Caco-2 (cell line): ENCODE results near the gene MBOAT2. TPM values are rescaled to one million over a fixed set of nuclear protein-coding genes. Genes with fewer than 3 reads are reported as not detected.
"Not testable (repeated sequence)": the region's sequence is repeated elsewhere in the genome, so short reads cannot be mapped to it uniquely, and the experiment has no call there.

Experiments
- BruUV-seq: library from RNA; stranded (reverse); fragments of 400-500 nt; replicated peaks from 2 replicates; lab custom pipeline; 2021; lab: Mats Ljungman, UMichigan
- CTCF ChIA-PET: fragments of 300-600 bp; sonication (Branson Sonifier 250); formaldehyde crosslinking; loops from one replicate; lab custom pipeline; 2022; ENCODE audit warnings: antibody characterized with exemption; lab: Charles Lee
- POLR2A ChIA-PET: fragments of 300-600 bp; sonication (Branson Sonifier 250); formaldehyde crosslinking; loops from one replicate; lab custom pipeline; 2022; ENCODE audit warnings: antibody characterized with exemption; lab: Charles Lee
- DNase-seq, 2 experiments: peaks; one replicate each; pipeline versions ENCODE4 v3.0.0 to v3.0.0-alpha.2; 2020 to 2022
- H3K27me3 ChIP-seq: replicated peaks from 2 replicates; pipeline ENCODE4 v1.6.0; 2011; ENCODE audit warnings: low read length; ENCODE audit not compliant: control insufficient read depth, insufficient read depth
- H3K36me3 ChIP-seq: 2 replicates; pipeline ENCODE4 v1.5.1; 2011; ENCODE audit warnings: low read length; ENCODE audit not compliant: control insufficient read depth, insufficient read depth
- H3K4me1 ChIP-seq: fragments of 250-450 bp; sonication (Bioruptor Pico); 2 replicates; pipeline ENCODE4 v1.5.1; 2020; ENCODE audit warnings: mild to moderate bottlenecking
- H3K4me3 ChIP-seq: 2 replicates; pipeline ENCODE4 v1.5.1; 2011; ENCODE audit warnings: low read depth, mild to moderate bottlenecking, control low read depth, low read length
- H3K9me3 ChIP-seq: fragments of 250-450 bp; sonication (Bioruptor Pico); 2 replicates; pipeline ENCODE4 v1.5.1; 2020; ENCODE audit warnings: mild to moderate bottlenecking, moderate library complexity
- H3K27ac Mint-ChIP-seq: one replicate; pipeline ENCODE4 v1.8.0; 2022; ENCODE audit warnings: mixed read lengths; ENCODE audit not compliant: unreplicated experiment
- H3K27me3 Mint-ChIP-seq: one replicate; pipeline ENCODE4 v1.8.0; 2022; ENCODE audit warnings: mixed read lengths; ENCODE audit not compliant: insufficient read depth, unreplicated experiment
- H3K36me3 Mint-ChIP-seq: one replicate; pipeline ENCODE4 v1.8.0; 2022; ENCODE audit warnings: mild to moderate bottlenecking, mixed read lengths; ENCODE audit not compliant: insufficient read depth, unreplicated experiment
- H3K4me1 Mint-ChIP-seq: one replicate; pipeline ENCODE4 v1.8.0; 2022; ENCODE audit warnings: low read depth, mixed read lengths; ENCODE audit not compliant: unreplicated experiment
- H3K4me3 Mint-ChIP-seq: one replicate; pipeline ENCODE4 v1.8.0; 2022; ENCODE audit warnings: mild to moderate bottlenecking, moderate library complexity, mixed read lengths; ENCODE audit not compliant: unreplicated experiment
- H3K9me3 Mint-ChIP-seq: one replicate; pipeline ENCODE4 v1.8.0; 2022; ENCODE audit warnings: mixed read lengths; ENCODE audit not compliant: unreplicated experiment
- intact Hi-C: fragments of 100-400 bp; cut with micrococcal nuclease; formaldehyde crosslinking; loops from one replicate; pipeline ENCODE4 v1.10.0; 2022; ENCODE audit not compliant: unreplicated experiment
- total RNA-seq: library from RNA; stranded (reverse); gene quantifications from 2 replicates; pipeline ENCODE4 v1.2.3, GENCODE V29; 2022
- TF ChIP-seq, protein P1 (sequence below), 2 experiments: fragments of 200-600 bp in 1 of 2; IDR thresholded peaks; 1 replicate in 1 of 2; 2 replicates in 1 of 2; pipeline versions ENCODE4 v1.5.1 to v1.8.0; 2011 to 2022; ENCODE audit warnings: antibody characterized with exemption in 1 of 2, control low read depth in 1 of 2, inconsistent platforms in 1 of 2, low read depth in 1 of 2, low read length in 1 of 2, mild to moderate bottlenecking in 1 of 2, moderate library complexity in 1 of 2; ENCODE audit not compliant: insufficient read depth in 1 of 2, severe bottlenecking in 1 of 2, unreplicated experiment in 1 of 2

MBOAT2 gene
- total RNA-seq, 1 experiment from 2014 or later = 12.6 TPM

DNA sequence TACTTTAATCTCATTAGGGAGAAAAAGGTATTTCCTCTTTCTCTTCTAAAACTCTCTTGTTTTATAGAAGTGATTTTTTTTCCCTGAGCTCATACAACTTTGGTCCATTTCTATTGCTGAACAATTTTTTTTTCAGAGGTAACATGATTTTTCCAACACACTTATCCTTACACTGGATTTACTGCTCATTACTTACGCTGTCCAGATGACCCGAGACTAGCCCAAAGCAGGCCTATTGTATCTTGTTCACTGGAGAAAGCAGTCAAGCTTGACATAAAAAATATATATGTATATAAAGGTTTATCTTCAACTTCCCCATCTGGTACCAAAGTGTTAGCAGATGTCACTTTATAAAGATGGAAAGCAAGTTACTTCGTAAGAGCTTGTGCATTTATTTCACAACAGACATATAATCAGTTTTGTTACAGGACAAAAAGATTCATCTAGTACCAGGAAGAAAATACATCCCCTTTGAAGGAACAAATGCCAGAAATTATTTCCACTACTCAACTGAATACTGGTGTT, 95.7 kb downstream of the MBOAT2 start:
- CTCF ChIA-PET = no interaction called here
- no TSS peak for BruUV-seq
- no peaks in the 10 kb centered on the region for H3K27me3 ChIP-seq
- no peaks in the 10 kb centered on the region for H3K36me3 Mint-ChIP-seq
- H3K4me3 Mint-ChIP-seq = no peak overlapping the region
- no peak overlapping the region for H3K4me3 ChIP-seq
- H3K27me3 Mint-ChIP-seq = no peaks in the 10 kb centered on the region
- POLR2A ChIA-PET = no interaction called here
- H3K27ac Mint-ChIP-seq = no peak overlapping the region
- intact Hi-C loops = no loop called here
- H3K9me3 ChIP-seq = peaks cover 4% of the 10 kb centered on the region; the same call in 1 of the 2 replicates
- no peaks in the 10 kb centered on the region for H3K4me1 ChIP-seq
- no peaks in the 10 kb centered on the region for H3K4me1 Mint-ChIP-seq
- TF ChIP-seq, protein P1, sequence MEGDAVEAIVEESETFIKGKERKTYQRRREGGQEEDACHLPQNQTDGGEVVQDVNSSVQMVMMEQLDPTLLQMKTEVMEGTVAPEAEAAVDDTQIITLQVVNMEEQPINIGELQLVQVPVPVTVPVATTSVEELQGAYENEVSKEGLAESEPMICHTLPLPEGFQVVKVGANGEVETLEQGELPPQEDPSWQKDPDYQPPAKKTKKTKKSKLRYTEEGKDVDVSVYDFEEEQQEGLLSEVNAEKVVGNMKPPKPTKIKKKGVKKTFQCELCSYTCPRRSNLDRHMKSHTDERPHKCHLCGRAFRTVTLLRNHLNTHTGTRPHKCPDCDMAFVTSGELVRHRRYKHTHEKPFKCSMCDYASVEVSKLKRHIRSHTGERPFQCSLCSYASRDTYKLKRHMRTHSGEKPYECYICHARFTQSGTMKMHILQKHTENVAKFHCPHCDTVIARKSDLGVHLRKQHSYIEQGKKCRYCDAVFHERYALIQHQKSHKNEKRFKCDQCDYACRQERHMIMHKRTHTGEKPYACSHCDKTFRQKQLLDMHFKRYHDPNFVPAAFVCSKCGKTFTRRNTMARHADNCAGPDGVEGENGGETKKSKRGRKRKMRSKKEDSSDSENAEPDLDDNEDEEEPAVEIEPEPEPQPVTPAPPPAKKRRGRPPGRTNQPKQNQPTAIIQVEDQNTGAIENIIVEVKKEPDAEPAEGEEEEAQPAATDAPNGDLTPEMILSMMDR (IDR thresholded peaks at IDR 0.05; ENCODE audit: insufficient read depth in 1 of 2, low read depth in 1 of 2, low read length in 1 of 2, severe bottlenecking in 1 of 2, unreplicated experiment in 1 of 2) = no peak
- H3K36me3 ChIP-seq = no peaks in the 10 kb centered on the region
- peaks cover 40% of the 10 kb centered on the region for H3K9me3 Mint-ChIP-seq
- DNase-seq = no peak

DNA sequence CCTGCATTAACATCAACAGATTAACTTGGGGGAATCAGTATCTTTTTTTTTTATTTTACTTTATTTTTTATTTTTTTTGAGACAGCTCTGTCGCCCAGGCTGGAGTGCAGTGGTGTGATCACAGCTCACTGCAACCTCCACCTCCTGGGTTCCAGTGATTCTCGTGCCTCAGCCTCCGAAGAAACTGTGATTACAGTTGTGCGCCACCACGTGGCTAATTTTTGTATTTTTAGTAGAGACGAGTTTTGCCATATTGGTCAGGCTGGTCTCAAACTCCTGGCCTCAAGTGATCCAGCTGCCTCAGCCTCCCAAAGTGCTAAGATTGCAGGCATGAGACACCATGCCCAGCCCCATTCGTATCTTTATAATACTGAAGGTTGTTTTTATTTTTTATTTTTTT, 99.6 kb downstream of the MBOAT2 start:
- H3K36me3 ChIP-seq, BruUV-seq, intact Hi-C loops, H3K4me1 Mint-ChIP-seq, H3K27ac Mint-ChIP-seq, H3K4me3 Mint-ChIP-seq, H3K4me1 ChIP-seq, H3K27me3 ChIP-seq, CTCF ChIA-PET, POLR2A ChIA-PET, DNase-seq, H3K4me3 ChIP-seq, H3K36me3 Mint-ChIP-seq, H3K9me3 ChIP-seq, H3K27me3 Mint-ChIP-seq: not testable (repeated sequence)
- TF ChIP-seq, protein P1 (IDR thresholded peaks at IDR 0.05; ENCODE audit: insufficient read depth in 1 of 2, low read depth in 1 of 2, low read length in 1 of 2, severe bottlenecking in 1 of 2, unreplicated experiment in 1 of 2) = peak in 1 of 2 experiments; percentile 26
- peaks cover 17% of the 10 kb centered on the region for H3K9me3 Mint-ChIP-seq

DNA sequence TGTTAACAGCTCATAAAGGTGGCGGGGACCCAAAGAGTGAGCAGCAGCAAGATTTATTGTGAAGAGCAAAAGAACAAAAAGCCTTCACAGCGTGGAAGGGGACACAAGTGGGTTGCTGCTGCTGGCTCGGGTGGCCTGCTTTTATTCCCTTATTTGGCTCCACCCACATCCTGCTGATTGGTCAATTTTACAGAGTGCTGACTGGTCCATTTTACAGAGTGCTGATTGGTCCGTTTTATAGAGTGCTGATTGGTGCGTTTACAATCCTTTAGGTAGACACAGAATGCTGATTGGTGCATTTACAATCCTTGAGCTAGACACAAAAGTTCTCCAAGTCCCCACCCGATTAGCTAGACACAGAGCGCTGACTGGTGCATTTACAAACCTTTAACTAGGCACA, 100.7 kb downstream of the MBOAT2 start:
- H3K4me3 Mint-ChIP-seq, intact Hi-C loops, H3K27ac Mint-ChIP-seq, H3K27me3 Mint-ChIP-seq, H3K36me3 ChIP-seq, H3K4me1 ChIP-seq, POLR2A ChIA-PET, H3K9me3 ChIP-seq, CTCF ChIA-PET, H3K4me1 Mint-ChIP-seq, H3K27me3 ChIP-seq, DNase-seq, H3K36me3 Mint-ChIP-seq, BruUV-seq, H3K4me3 ChIP-seq: not testable (repeated sequence)
- peaks cover 17% of the 10 kb centered on the region for H3K9me3 Mint-ChIP-seq

DNA sequence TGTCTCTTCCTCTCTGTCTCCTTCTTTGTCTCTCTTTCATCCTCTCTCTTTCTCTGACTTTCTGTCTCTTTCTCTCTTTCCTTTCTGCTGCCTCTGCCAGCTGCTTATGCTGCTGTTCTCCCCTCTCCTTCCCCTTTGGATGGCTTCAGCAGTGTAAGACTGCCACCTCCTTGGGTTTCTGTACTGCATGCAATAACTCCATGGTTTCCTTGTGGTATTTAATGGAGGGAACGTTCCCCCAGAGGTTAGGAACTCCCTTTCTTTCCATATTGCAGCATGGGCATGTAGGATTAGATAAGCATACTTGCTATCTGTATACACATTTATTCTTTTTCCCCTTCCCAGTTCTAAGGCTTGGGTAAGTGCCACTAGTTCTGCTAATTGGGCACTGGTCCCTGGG, 106.3 kb downstream of the MBOAT2 start:
- H3K36me3 Mint-ChIP-seq, CTCF ChIA-PET, H3K27me3 ChIP-seq: not testable (repeated sequence)

DNA sequence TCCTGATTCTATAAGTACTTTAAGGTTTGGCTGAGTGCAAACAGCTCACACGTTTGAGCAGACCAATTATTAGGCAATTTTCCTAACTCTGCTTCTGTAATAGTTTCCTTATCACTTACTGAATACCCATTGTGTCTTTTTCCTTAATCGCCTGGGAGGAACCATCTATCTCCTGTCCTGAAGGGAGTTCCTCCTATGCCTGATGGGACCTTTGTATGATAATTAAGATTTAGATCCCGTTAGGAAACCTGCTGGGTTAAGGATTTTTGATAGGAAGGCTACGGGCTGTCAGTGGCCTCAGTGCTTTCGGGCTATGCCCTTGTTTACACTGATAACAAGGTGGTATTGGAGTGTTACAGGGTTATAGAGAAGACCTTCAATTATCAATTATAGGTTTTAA, 106.8 kb downstream of the MBOAT2 start:
- intact Hi-C loops, CTCF ChIA-PET, H3K27ac Mint-ChIP-seq, H3K4me3 Mint-ChIP-seq, H3K4me3 ChIP-seq, H3K36me3 ChIP-seq, H3K4me1 ChIP-seq, H3K9me3 Mint-ChIP-seq, H3K27me3 Mint-ChIP-seq, H3K4me1 Mint-ChIP-seq, H3K36me3 Mint-ChIP-seq, POLR2A ChIA-PET, H3K27me3 ChIP-seq, DNase-seq, BruUV-seq: not testable (repeated sequence)
- H3K9me3 ChIP-seq = 0 out of 2 replicates have a peak, but pooled peaks cover 10% of the 10 kb centered on the region

More for the DNA sequence above, 106.3 kb downstream of the MBOAT2 start:
- H3K4me1 ChIP-seq, H3K4me3 ChIP-seq, DNase-seq, POLR2A ChIA-PET, intact Hi-C loops, H3K27ac Mint-ChIP-seq, H3K4me1 Mint-ChIP-seq, H3K9me3 Mint-ChIP-seq, H3K4me3 Mint-ChIP-seq, H3K36me3 ChIP-seq, H3K27me3 Mint-ChIP-seq, BruUV-seq: not testable (repeated sequence)
- H3K9me3 ChIP-seq = 0 out of 2 replicates have a peak, but pooled peaks cover 10% of the 10 kb centered on the region
